ENCODE measurements around the gene DHX15.
"Not testable (repeated sequence)": the region's sequence is repeated elsewhere in the genome, so short reads cannot be mapped to it uniquely, and the experiment has no call there.

The DHX15 gene

GRCh38 chr4:24537025-24537424 lies 47.3 kb downstream of the DHX15 start:
- no peak for DNase-seq

- no peak for DNase-seq
Measured at GRCh38 chr4:24535399-24535798, 49.0 kb downstream of the DHX15 start.

GRCh38 chr4:24533364-24533763 lies 51.0 kb downstream of the DHX15 start:
- DNase-seq: no peak

GRCh38 chr4:24529555-24529954 lies 54.8 kb downstream of the DHX15 start:
- no peak for DNase-seq

GRCh38 chr4:24527371-24527770 lies 57.0 kb downstream of the DHX15 start:
- no peak for DNase-seq

GRCh38 chr4:24521544-24521943 lies 62.8 kb downstream of the DHX15 start:
- no peak for DNase-seq

GRCh38 chr4:24519649-24520048 lies 64.7 kb downstream of the DHX15 start:
- DNase-seq: no peak

- DNase-seq: no peak
Measured at GRCh38 chr4:24517676-24518075, 66.7 kb downstream of the DHX15 start.

GRCh38 chr4:24516926-24517325 lies 67.4 kb downstream of the DHX15 start:
- no peak for DNase-seq

- no peak for DNase-seq
Measured at GRCh38 chr4:24515698-24516097, 68.7 kb downstream of the DHX15 start.

- no peak for DNase-seq
Measured at GRCh38 chr4:24514808-24515207, 69.5 kb downstream of the DHX15 start.

- no peak for DNase-seq
Measured at GRCh38 chr4:24513718-24514117, 70.6 kb downstream of the DHX15 start.

GRCh38 chr4:24511371-24512063 lies 72.8 kb downstream of the DHX15 start:
- DNase-seq: no peak

GRCh38 chr4:24510091-24510490 lies 74.3 kb downstream of the DHX15 start:
- DNase-seq: no peak

- DNase-seq: no peak
Measured at GRCh38 chr4:24508541-24508940, 75.8 kb downstream of the DHX15 start.

- no peak for DNase-seq
Measured at GRCh38 chr4:24507439-24507838, 76.9 kb downstream of the DHX15 start.

GRCh38 chr4:24503090-24503489 lies 81.3 kb downstream of the DHX15 start:
- not testable (repeated sequence) for DNase-seq

GRCh38 chr4:24497221-24497620 lies 87.1 kb downstream of the DHX15 start:
- DNase-seq: no peak

- no peak for DNase-seq
Measured at GRCh38 chr4:24496597-24496996, 87.8 kb downstream of the DHX15 start.

GRCh38 chr4:24495388-24495787 lies 89.0 kb downstream of the DHX15 start:
- DNase-seq: no peak

GRCh38 chr4:24489870-24490269 lies 94.5 kb downstream of the DHX15 start:
- peak; percentile 69 for DNase-seq

- DNase-seq: peak; percentile 80
Measured at GRCh38 chr4:24488399-24489164, 95.8 kb downstream of the DHX15 start.

GRCh38 chr4:24482871-24483270 lies 101.5 kb downstream of the DHX15 start:
- DNase-seq: no peak

GRCh38 chr4:24477919-24478318 lies 106.4 kb downstream of the DHX15 start:
- peak; percentile 51 for DNase-seq
